Rectal smooth muscle tissue (tissue), 1 donor: ENCODE results near the gene FLT1.

Experiments used
- H3K27ac ChIP-seq: one replicate; pipeline ENCODE4 v1.7.0; 2013; ENCODE audit warnings: low read depth, low read length, inconsistent platforms
- H3K27me3 ChIP-seq: one replicate; pipeline ENCODE4 v1.7.0; 2013; ENCODE audit warnings: low read length; ENCODE audit not compliant: control insufficient read depth, insufficient read depth
- H3K36me3 ChIP-seq: one replicate; pipeline ENCODE4 v1.7.0; 2013; ENCODE audit warnings: low read length; ENCODE audit not compliant: control insufficient read depth, insufficient read depth
- H3K4me1 ChIP-seq: one replicate; pipeline ENCODE4 v1.7.0; 2013; ENCODE audit warnings: low read length; ENCODE audit not compliant: control insufficient read depth, insufficient read depth
- H3K4me3 ChIP-seq: one replicate; pipeline ENCODE4 v1.7.0; 2013; ENCODE audit warnings: low read length
- H3K9ac ChIP-seq: one replicate; pipeline ENCODE4 v1.7.0; 2013; ENCODE audit warnings: low read length

Gene FLT1

DNA sequence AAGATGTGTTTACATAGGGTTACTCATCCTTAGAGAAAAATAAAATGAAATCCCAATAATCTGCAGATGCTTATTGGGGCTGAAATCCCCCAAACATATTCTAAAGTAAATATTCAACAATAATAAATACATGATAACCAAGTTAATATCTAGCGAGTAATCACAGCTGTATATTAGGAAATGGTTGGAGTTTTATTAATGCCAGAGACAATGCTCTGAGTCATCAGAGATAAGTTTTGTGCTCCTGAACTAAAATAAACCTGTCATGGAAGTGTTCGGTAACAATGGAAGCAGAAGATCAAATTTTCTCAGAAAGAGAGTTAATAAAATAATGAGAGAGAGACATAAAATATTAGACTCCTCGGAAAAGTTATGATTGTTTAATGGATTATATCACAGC lies 31.4 kb downstream of the FLT1 start:
- Histone ChIP-seq H3K4me1 (no peaks in the 10 kb centered on the region), H3K9ac (no peak overlapping the region), H3K27me3 (no peaks in the 10 kb centered on the region), H3K27ac (no peak overlapping the region), H3K4me3 (no peak overlapping the region), H3K36me3 (no peaks in the 10 kb centered on the region)

DNA sequence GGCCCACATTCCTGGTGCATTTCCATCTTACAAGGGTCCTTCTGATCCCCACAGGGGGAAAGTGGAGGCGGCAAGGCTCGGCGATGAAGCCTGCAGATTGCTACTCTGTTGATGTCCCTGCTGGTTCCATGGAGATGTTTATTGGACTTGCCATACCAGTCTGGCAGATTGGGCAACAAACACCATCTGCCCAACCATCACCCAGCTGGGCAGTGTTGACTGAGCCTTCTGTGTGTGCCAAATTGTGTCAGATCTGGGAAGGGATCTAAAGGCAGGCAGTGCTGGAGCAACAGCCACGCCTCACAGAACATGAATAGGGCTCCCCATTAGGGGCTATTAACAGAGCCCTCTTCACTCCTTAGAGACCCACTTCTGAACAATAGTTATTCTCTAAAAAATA lies 35.0 kb downstream of the FLT1 start:
- Histone ChIP-seq H3K27ac (no peak overlapping the region), H3K27me3 (no peaks in the 10 kb centered on the region), H3K9ac (no peak overlapping the region), H3K4me3 (no peak overlapping the region), H3K4me1 (no peaks in the 10 kb centered on the region), H3K36me3 (no peaks in the 10 kb centered on the region)

GRCh38 chr13:28458608-28459007 lies 36.3 kb downstream of the FLT1 start:
- Histone ChIP-seq H3K9ac (no peak overlapping the region), H3K27ac (no peak overlapping the region), H3K4me3 (no peak overlapping the region), H3K36me3 (no peaks in the 10 kb centered on the region), H3K27me3 (no peaks in the 10 kb centered on the region), H3K4me1 (no peaks in the 10 kb centered on the region)

- H3K27me3 ChIP-seq: no peaks in the 10 kb centered on the region
- no peaks in the 10 kb centered on the region for H3K4me1 ChIP-seq
- H3K9ac ChIP-seq: no peak overlapping the region
- no peak overlapping the region for H3K27ac ChIP-seq
- H3K36me3 ChIP-seq: no peaks in the 10 kb centered on the region
- H3K4me3 ChIP-seq: no peak overlapping the region
Measured at GRCh38 chr13:28458051-28458450, 36.9 kb downstream of the FLT1 start.

DNA sequence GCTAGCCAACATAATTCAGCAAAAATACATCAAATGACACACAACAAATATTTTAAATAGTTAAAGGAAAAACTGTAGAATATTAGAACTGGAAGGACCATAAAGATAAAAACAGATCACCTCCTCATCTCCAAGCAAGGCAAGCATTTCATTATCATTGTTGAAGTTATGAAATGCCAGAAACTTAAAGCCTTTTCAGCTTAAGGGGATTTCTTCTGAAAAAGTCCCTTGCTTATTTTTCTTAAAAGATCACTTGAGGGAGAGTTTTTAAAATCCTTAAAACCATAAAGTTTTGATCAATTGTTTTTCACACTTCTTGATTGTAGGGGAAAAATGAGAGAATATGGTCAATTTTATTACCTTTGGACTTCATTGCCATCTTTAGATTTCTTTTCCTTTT lies 37.4 kb downstream of the FLT1 start:
- Histone ChIP-seq H3K4me1 (no peaks in the 10 kb centered on the region), H3K27me3 (no peaks in the 10 kb centered on the region), H3K9ac (no peak overlapping the region), H3K36me3 (no peaks in the 10 kb centered on the region), H3K4me3 (no peak overlapping the region), H3K27ac (no peak overlapping the region)

DNA sequence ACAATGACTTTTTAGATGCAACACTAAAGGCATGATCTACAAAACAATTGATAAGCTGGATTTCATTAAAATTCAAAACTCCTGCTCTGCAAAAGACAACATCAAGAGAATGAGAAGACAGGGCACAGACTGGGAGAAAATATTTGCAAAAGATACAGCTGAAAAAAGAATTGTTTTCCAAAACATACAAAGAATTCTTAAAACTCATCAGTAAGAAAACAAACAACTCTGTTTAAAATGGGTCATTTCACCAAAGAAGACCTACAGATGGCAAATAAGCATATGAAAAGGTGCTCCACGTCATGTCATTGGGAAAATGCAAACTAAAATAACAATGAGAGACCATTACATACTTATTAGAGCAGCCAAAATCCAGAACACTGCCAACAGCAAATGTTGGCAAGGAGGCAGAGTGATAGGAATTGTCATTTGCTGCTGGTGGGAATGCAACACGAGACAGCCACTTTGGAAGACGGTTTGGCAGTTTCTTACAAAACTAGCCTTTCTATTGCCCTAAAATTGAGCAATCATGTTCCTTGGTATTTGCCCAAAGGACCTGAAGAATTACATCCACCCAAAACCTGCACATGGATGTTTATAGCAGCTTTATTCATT lies 39.2 kb downstream of the FLT1 start:
- Histone ChIP-seq H3K36me3 (no peaks in the 10 kb centered on the region), H3K27ac (no peak overlapping the region), H3K4me1 (no peaks in the 10 kb centered on the region), H3K4me3 (no peak overlapping the region), H3K9ac (no peak overlapping the region), H3K27me3 (no peaks in the 10 kb centered on the region)

GRCh38 chr13:28452755-28453154 lies 42.2 kb downstream of the FLT1 start:
- no peak overlapping the region for H3K4me3 ChIP-seq
- no peak overlapping the region for H3K9ac ChIP-seq
- H3K4me1 ChIP-seq: no peaks in the 10 kb centered on the region
- no peak overlapping the region for H3K27ac ChIP-seq
- no peaks in the 10 kb centered on the region for H3K36me3 ChIP-seq
- no peaks in the 10 kb centered on the region for H3K27me3 ChIP-seq

DNA sequence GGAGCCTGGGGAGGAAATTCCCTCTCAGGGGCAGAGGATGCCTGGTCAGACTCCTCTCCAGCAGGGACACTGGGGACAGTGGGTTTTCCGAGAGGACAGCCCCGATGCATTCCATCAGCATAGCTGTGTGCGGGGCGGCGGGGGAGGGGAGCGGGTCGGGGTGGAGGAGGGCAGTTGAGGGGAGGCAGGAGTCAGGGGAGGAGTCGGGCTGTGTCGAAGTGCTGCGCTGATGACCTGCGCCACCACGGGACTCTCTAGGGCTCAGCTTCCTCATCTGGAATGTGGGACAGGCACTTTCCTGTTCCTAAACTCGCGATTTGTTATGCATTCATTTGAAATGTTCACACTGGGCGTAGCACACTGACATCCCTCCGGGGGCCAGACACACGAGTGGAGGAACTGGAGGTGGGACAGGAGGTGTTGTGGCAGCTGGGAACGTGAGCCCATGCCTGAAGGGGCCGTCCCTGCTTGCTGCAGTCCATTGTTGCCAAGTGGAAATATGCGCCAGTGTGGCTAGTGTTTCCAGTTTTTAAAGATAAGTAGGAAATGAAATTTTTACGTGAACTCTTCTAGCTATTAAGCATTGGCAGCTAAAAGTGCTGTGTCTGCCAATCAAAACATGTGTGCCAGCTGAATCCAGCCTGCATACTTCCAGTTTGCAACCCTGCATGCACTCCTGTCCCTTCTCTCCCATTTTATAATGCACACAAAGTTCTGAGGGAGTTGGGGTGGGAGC lies 43.3 kb downstream of the FLT1 start:
- H3K9ac ChIP-seq: no peak overlapping the region
- H3K27me3 ChIP-seq: no peaks in the 10 kb centered on the region
- H3K4me3 ChIP-seq: no peak overlapping the region
- no peak overlapping the region for H3K27ac ChIP-seq
- no peaks in the 10 kb centered on the region for H3K36me3 ChIP-seq
- H3K4me1 ChIP-seq: no peaks in the 10 kb centered on the region

- Histone ChIP-seq H3K27me3 (no peaks in the 10 kb centered on the region), H3K9ac (no peak overlapping the region), H3K36me3 (no peaks in the 10 kb centered on the region), H3K4me3 (no peak overlapping the region), H3K4me1 (no peaks in the 10 kb centered on the region), H3K27ac (no peak overlapping the region)
Measured at GRCh38 chr13:28449826-28450773, 44.8 kb downstream of the FLT1 start.

- H3K27ac ChIP-seq: no peak overlapping the region
- H3K9ac ChIP-seq: no peak overlapping the region
- no peak overlapping the region for H3K4me3 ChIP-seq
- no peaks in the 10 kb centered on the region for H3K27me3 ChIP-seq
- no peaks in the 10 kb centered on the region for H3K4me1 ChIP-seq
- no peaks in the 10 kb centered on the region for H3K36me3 ChIP-seq
Measured at GRCh38 chr13:28448651-28449358, 46.1 kb downstream of the FLT1 start.

DNA sequence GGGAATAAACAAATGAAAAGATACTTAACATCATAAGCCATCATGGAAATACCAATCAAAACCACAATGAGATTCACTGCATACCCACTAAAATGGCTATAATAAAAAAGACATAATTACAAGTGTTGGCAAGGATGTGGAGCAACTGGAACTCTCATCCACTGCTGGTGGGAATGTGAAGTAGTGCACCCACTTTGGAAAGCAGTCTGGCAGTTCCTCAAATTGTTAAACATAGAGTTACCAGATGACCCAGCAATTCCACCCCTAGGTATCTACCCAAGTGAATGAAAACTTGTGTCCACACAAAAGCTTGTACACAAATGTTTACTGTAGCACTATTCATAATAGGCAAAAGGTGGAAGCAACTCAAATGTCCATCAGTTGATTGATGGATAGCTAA lies 46.9 kb downstream of the FLT1 start:
- Histone ChIP-seq H3K36me3 (no peaks in the 10 kb centered on the region), H3K27me3 (no peaks in the 10 kb centered on the region), H3K4me1 (no peaks in the 10 kb centered on the region), H3K27ac (no peak overlapping the region), H3K4me3 (no peak overlapping the region), H3K9ac (no peak overlapping the region)

DNA sequence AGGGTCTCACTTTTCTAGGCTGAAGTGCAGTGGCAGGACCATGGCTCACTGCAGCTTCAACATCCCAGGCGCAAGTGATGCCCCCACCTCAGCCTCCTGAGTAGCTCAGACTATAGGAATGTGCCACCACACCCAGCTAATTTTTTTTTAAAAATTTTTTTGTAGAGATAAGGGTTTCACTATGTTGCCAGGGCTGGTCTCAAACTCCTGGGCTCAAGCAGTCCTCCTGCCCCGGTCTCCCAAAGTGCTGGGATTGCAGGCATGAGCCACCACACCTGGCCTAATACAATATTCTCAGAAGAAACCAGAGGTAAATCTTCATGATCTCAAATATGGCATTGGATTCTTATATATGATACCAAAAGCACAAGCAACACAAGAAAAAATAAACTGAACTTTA lies 47.7 kb downstream of the FLT1 start:
- H3K27me3 ChIP-seq: no peaks in the 10 kb centered on the region
- no peak overlapping the region for H3K4me3 ChIP-seq
- no peaks in the 10 kb centered on the region for H3K4me1 ChIP-seq
- no peaks in the 10 kb centered on the region for H3K36me3 ChIP-seq
- H3K9ac ChIP-seq: no peak overlapping the region
- H3K27ac ChIP-seq: no peak overlapping the region
